ENCODE data around the gene COL4A4. TPM values are rescaled to one million over a fixed set of nuclear protein-coding genes. Genes with fewer than 3 reads are reported as not detected.

Gene COL4A4
- total and polyA plus RNA-seq, 2 donors (not counting 3 experiments of a cell fraction or from before 2014, with no cell fraction given), result not detected

- no peaks in the 10 kb centered on the region for H4K20me1 ChIP-seq (replicated peaks; ENCODE audit: control insufficient read depth, extremely low read depth, insufficient read depth, low read length)
- BruUV-seq (replicated peaks), result no TSS peak
- POLR2A ChIA-PET, result no interaction called here
These were observed 150.7 kb downstream of the COL4A4 start for GRCh38 chr2:227013330-227013729.

More at GRCh38 chr2:227013330-227013729, 150.7 kb downstream of the COL4A4 start:
- Histone ChIP-seq H3K27ac (ENCODE audit: insufficient read depth, low read depth, low read length) (no peak overlapping the region), H3K4me1 (ENCODE audit: control insufficient read depth, extremely low read depth, insufficient read depth, low read length) (no peaks in the 10 kb centered on the region), H3K4me2 (ENCODE audit: insufficient read depth, low read length) (no peak overlapping the region), H3K9me3 (replicated peaks; ENCODE audit: control insufficient read depth, insufficient read depth, low read length) (no peaks in the 10 kb centered on the region), H3K4me3 (replicated peaks in 1 of 3; ENCODE audit: insufficient read depth in 1 of 3, low read depth in 1 of 3, low read length in 3 of 3) (no peak overlapping the region), H3K79me2 (ENCODE audit: control insufficient read depth, insufficient read depth, low read length) (no peaks in the 10 kb centered on the region), H3K36me3 (ENCODE audit: control insufficient read depth in 2 of 2, extremely low read depth in 1 of 2, insufficient read depth in 2 of 2, low read length in 2 of 2) (no peaks in the 10 kb centered on the region), H2AFZ (ENCODE audit: low read depth, low read length) (no peak overlapping the region), H3K9me1 (replicated peaks; ENCODE audit: control insufficient read depth, extremely low read depth, insufficient read depth, low read length) (no peaks in the 10 kb centered on the region), H3K9ac (replicated peaks; ENCODE audit: extremely low read depth, insufficient read depth, low read length) (no peak overlapping the region), H3K27me3 (ENCODE audit: control insufficient read depth in 2 of 2, insufficient read depth in 2 of 2, low read length in 2 of 2) (no peaks in the 10 kb centered on the region)
- no peak for TF ChIP-seq MYC (IDR thresholded peaks at IDR 0.05; ENCODE audit: low read depth, low read length)
- no peak for TF ChIP-seq EZH2 (IDR thresholded peaks at IDR 0.05; ENCODE audit: borderline replicate concordance, low read depth, low read length, severe bottlenecking)
- no peak for TF ChIP-seq FOS (IDR thresholded peaks at IDR 0.05; ENCODE audit: borderline replicate concordance, insufficient read depth, low read length)
- TF ChIP-seq GATA2 (IDR thresholded peaks at IDR 0.05; ENCODE audit: insufficient read depth, insufficient read length, low read depth, low read length), result no peak
- TF ChIP-seq POLR2A (IDR thresholded peaks at IDR 0.05; ENCODE audit: low read depth, low read length), result no peak
- no peak for TF ChIP-seq JUN (IDR thresholded peaks at IDR 0.05; ENCODE audit: borderline replicate concordance, insufficient read depth, insufficient read length, low read depth)
- no peak for TF ChIP-seq POLR2AphosphoS5 (IDR thresholded peaks at IDR 0.05; ENCODE audit: insufficient read depth, low read depth, low read length)
- TF ChIP-seq MAX (IDR thresholded peaks at IDR 0.05; ENCODE audit: insufficient read depth, insufficient read length), result no peak
- TF ChIP-seq CTCF (IDR thresholded peaks at IDR 0.05; ENCODE audit: extremely low read depth in 1 of 2, insufficient read depth in 1 of 2, low read depth in 1 of 2, low read length in 2 of 2), result no peak
- DNase-seq (ENCODE audit: low read depth, low spot score), result no peak
- intact Hi-C loops (cut with micrococcal nuclease) (no loop called here), dilution Hi-C loops (cut with MboI; ENCODE audit: extremely low pct_ligation_motif_present, low sequenced_read_pairs) (no loop called here)
- no peak for FAIRE-seq
- CTCF ChIA-PET, result no interaction called here
